8988T (cell line): Measurements from ENCODE around the gene OGDH.

Experiments
- DNase-seq: peaks from one replicate; pipeline ENCODE4 v3.0.0; 2011

Gene OGDH

GRCh38 chr7:44743750-44744149 is 137.3 kb downstream of the OGDH start:
- DNase-seq, result no peak

GRCh38 chr7:44748045-44748947 is 141.9 kb downstream of the OGDH start, which contains the start of gene ZMIZ2:
Gene ZMIZ2 (plus strand): TSS chr7:44748847. CDS start chr7:44756250, 7,403 bp downstream.
- DNase-seq, result peak; percentile 87

- DNase-seq, result no peak
Measured at GRCh38 chr7:44748948-44749731, 142.7 kb downstream of the OGDH start.

- DNase-seq, result no peak
Measured at GRCh38 chr7:44749992-44750391, 143.6 kb downstream of the OGDH start.

DNA sequence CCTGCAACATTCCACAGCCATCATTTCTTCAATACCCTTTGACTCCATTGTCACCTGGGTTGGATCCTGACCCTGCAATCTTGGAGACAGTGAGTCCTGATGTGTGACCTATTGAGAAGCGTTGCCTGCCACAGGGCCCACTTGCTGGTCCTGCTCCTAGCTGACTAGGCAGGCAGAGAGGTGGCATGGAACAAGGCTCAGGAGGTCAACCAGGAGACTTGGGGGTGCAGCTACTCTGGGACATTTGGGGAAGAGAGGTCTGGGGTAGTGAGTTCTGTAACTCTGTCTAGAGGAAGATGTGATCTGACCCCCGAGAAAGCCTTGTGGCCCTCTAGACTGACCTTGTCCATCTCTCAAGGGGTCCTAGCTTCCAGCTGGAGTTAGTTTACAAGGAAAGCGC is 144.0 kb downstream of the OGDH start:
- DNase-seq, result no peak

DNA sequence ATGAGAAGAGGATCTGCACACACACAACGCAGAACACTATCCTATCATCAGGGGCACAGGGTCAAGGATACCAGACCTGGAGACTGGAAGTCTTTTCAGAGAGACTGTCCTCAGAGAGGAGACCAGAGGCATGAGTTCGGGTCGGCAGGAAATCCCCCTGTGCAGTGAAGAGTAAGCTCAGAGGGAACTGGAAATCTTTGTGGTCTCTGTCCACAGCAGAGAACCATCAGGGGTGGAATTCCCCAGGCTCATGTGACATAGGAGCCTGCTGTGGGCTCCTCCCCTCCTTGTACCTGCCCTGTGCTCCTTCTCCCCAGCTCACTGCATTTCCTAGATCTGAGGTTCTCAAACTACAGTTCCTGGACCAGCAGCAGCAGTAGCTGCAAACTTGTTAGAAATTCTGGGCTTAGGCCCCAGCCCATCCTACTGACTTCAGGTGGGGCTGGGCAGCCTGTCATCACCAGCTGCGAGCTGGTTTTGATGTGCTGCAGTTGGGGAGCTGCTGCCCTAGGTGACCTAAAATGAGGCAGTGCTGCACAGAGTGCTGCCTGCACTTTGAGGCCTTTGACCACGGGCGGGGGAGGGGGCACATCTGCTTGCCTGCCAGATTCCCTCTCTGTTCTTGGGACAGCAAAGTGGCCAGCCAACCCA is 144.6 kb downstream of the OGDH start:
- no peak for DNase-seq

DNA sequence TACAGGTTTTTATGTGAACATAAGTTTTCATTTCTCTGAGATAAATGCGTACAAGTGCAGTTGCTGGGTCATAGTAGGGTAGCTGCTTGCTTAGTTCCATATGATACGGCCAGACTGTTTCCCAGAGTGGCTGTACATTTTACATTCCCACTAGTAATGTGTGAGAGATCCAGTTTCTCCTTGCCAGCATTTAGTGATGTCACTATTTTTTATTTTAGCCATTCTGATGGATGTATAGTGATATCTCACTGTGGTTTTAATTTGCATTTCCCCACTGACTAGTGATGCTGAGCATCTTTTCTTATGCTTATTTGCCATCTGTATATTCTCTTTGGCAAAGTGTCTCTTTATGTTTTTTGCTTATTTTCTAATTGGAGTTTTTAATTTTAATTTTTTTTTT is 146.4 kb downstream of the OGDH start:
- DNase-seq, result no peak

DNA sequence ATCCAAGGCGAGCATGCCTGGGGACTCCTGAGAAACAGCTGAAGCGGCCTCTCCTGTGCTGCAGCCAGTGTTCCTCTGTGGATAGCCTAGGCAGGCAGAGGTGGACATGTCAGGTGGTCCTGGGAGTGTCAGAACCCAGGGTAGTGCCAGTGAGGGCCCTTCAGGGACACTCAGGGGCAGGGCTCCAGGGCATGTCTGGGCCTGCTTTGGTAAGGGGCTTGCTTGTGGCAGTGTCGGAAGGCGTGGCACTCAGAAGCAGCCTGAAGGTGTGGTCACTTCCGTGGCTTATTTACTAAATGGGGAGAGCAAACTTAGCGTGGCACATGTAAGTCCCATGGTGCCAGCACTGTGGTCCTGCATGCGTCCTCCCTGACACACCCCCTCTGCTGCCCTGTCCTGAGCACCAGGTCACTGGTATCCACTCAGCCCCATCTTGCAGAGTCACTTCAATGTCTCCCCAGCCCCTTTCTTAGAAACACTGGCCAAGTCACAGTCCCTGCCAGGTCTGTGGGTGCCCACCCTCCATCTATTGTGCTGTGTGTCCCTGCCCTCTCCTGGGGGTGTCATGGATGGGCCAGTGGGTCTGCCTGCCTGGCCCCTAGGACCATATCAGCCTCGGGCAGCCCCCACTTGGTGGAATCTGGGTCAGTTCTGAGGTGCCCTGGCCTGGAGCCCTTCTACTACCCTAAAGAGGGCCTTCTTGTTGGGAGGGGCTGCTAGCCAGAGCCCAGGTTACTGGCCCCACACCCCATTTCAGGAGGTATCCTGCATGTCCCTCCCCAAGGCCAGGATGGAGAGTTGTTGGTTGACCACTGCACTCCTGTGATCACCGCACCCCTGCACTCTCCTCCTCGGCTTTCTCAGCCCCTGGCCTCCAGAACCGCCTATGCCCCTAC is 148.6 kb downstream of the OGDH start:
- no peak for DNase-seq

DNA sequence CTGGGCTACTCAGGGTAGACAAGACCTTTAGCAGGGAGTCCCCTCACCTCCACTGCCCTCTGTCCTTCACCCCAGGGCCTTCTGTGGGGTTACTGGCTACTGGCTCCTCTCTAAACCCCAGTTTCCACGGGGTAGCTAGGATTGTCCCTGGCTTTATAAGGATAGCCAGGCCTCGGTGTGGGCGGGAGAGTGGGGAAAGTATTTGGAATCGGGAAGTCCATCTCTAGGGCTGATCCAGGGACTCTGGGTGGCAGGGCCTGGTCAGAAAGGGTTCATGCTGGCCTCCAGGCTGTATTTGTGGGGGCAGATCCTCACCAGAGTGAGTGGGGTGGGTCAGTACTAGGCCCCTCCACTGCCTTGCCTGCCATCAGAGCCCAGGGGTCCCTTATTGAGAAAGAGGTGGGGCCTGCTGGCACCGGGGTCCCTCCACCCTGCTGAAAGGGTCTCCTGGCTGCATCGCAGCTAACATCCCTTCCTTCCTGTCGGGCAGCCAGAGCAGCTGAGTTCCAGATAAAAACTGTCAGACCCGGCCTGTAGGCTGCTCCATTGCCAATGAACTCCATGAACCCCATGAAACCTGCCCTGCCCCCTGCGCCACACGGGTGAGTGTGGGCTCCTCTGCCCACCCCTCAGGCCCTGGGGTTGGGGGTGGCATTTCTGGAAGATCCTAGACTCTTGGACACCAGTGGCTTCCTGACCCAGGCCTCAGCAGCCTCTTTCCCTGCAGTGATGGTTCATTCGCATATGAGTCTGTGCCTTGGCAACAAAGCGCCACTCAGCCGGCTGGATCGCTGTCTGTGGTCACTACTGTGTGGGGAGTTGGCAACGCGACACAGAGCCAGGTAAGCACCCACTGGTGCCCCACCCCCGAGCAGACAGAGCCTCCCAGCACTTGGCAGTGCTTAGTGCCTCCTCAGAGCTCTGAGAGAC is 149.5 kb downstream of the OGDH start:
- DNase-seq, result no peak

DNA sequence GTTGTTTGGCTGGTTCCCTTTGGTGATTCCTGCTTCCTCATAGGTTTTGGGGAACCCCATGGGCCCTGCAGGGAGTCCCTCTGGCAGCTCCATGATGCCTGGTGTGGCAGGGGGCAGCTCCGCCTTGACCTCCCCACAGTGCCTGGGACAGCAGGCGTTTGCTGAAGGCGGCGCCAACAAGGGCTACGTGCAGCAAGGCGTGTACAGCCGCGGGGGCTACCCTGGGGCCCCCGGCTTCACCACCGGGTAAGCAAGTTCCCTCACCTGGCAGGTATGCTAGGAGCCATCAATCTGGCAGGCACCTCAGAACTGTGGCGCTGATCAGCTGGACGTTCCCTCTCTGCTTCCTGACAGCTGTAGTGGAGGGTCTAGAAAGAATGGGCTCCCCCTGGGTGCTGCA is 150.5 kb downstream of the OGDH start:
- no peak for DNase-seq

DNA sequence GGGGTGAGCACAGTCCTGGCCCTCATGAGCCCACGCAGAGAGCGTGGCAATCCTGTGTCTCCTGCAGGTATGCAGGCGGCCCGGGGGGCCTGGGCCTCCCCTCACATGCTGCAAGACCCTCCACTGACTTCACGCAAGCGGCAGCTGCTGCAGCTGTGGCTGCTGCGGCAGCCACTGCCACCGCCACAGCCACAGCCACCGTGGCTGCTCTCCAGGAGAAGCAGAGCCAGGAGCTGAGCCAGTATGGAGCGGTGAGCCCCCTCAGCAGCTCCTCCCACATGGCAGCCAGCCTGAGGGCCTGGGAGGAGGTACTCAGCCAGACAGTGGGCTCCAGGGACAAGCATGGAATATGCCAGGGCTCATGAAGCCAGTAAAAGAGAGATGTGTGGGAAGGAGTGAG is 150.9 kb downstream of the OGDH start:
- no peak for DNase-seq

DNA sequence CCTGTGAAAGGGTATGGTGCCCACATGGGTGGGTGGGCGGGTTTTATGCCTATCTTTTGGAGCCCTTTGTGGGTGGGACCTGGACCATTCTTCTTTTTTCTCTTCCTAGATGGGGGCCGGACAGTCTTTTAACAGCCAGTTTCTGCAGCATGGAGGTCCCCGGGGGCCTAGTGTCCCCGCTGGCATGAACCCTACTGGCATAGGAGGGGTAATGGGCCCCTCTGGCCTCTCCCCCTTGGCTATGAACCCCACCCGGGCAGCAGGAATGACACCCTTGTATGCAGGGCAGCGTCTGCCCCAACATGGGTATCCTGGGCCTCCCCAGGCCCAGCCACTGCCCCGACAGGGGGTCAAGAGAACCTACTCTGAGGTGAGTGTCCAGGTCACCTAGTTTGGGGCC is 151.3 kb downstream of the OGDH start:
- no peak for DNase-seq
